GM12865 (cell line): ENCODE data around the gene CLK2.

ENCODE experiments used
- DNase-seq: peaks from one replicate; pipeline ENCODE4 v3.0.0; 2010; ENCODE audit warnings: low read depth
- H3K4me3 ChIP-seq: 2 replicates; pipeline ENCODE4 v1.5.1; 2011; ENCODE audit warnings: mild to moderate bottlenecking, low read depth, low read length, control low read depth
- CTCF ChIP-seq: IDR thresholded peaks from 2 replicates; pipeline ENCODE4 v1.5.1; 2011; ENCODE audit warnings: low read length, control low read depth, low read depth, inconsistent platforms; ENCODE audit not compliant: insufficient read depth; ENCODE audit errors: missing control alignments

Gene CLK2

GRCh38 chr1:155273343-155274245, at the start of gene CLK2:
Gene CLK2 (minus strand): TSS chr1:155273504. CDS start chr1:155270977, 2,527 bp downstream.
- H3K4me3 ChIP-seq = peak within 1 kb of the TSS; percentile 77
- no peak for TF ChIP-seq CTCF
- DNase-seq = peak; percentile 98

GRCh38 chr1:155322571-155322952, 49.3 kb upstream of the CLK2 start:
- DNase-seq = no peak
- peak overlapping the region; percentile 86 for H3K4me3 ChIP-seq
- TF ChIP-seq CTCF = no peak

GRCh38 chr1:155321639-155322503, 48.6 kb upstream of the CLK2 start:
- DNase-seq = no peak
- no peak for TF ChIP-seq CTCF
- no peak overlapping the region; the same call in 1 of the 2 replicates for H3K4me3 ChIP-seq

GRCh38 chr1:155320661-155321617, 47.6 kb upstream of the CLK2 start, which contains the start of gene RUSC1:
Gene RUSC1 (plus strand): TSS chr1:155320894. CDS start chr1:155321774, 880 bp downstream.
- TF ChIP-seq CTCF = no peak
- no peak within 1 kb of the TSS for H3K4me3 ChIP-seq
- peak; percentile 50 for DNase-seq

GRCh38 chr1:155320252-155320651, 46.9 kb upstream of the CLK2 start:
- no peak for DNase-seq
- no peak overlapping the region for H3K4me3 ChIP-seq
- TF ChIP-seq CTCF = no peak

GRCh38 chr1:155319536-155319935, 46.2 kb upstream of the CLK2 start:
- H3K4me3 ChIP-seq = no peak overlapping the region
- no peak for DNase-seq
- TF ChIP-seq CTCF = no peak
